SK-N-SH (cell line): ENCODE measurements around the gene NEURL3. TPM values are rescaled to one million over a fixed set of nuclear protein-coding genes. Genes with fewer than 3 reads are reported as not detected.

Experiments
- CTCF ChIA-PET: fragments of 300-600, 350-600 bp; formaldehyde crosslinking; extraction: SDS; loops from one replicate; lab custom pipeline; 2021; lab: Yijun Ruan, JAX
- POLR2A ChIA-PET: fragments of 350-600 bp; sonication (Branson Sonifier 250); formaldehyde crosslinking; extraction: SDS; loops from one replicate; lab custom pipeline; 2020; ENCODE audit warnings: antibody characterized with exemption, inconsistent platforms; lab: Yijun Ruan, JAX
- DNase-seq: peaks from one replicate; pipeline ENCODE4 v3.0.0; 2012
- H2AFZ ChIP-seq: fragments of 200-600 bp; sonication (generic); 2 replicates; pipeline ENCODE4 v1.8.1; 2016; ENCODE audit warnings: antibody characterized with exemption, mild to moderate bottlenecking, low read depth
- H3F3A ChIP-seq: fragments of 200-600 bp; sonication (generic); replicated peaks from 2 replicates; pipeline ENCODE3; 2016; ENCODE audit warnings: antibody characterized with exemption, mild to moderate bottlenecking; ENCODE audit not compliant: insufficient read depth
- H3K27ac ChIP-seq, 2 experiments: fragments of 200-500 bp in 1 of 2; fragments of 200-600 bp in 1 of 2; sonication (Bioruptor generic) in 1 of 2; sonication (generic), shearing (Covaris generic) in 1 of 2; 2 replicates each; pipeline versions ENCODE4 v1.5.1 to v1.6.1; 2014 to 2016; ENCODE audit warnings: low read depth in 2 of 2, inconsistent platforms in 1 of 2, low read length in 1 of 2, mild to moderate bottlenecking in 1 of 2, mixed read lengths in 1 of 2
- H3K27me3 ChIP-seq: fragments of 200-600 bp; sonication (generic), shearing (Covaris generic); 2 replicates; pipeline ENCODE4 v1.6.1; 2016; ENCODE audit warnings: mixed run types; ENCODE audit not compliant: insufficient read depth
- H3K36me3 ChIP-seq, 2 experiments: fragments of 200-500 bp in 1 of 2; fragments of 200-600 bp in 1 of 2; sonication (Bioruptor generic) in 1 of 2; sonication (generic) in 1 of 2; replicated peaks in 1 of 2; 2 replicates each; pipeline versions ENCODE3 to v1.5.1; 2014 to 2016; ENCODE audit warnings: low read length in 1 of 2, mild to moderate bottlenecking in 1 of 2; ENCODE audit not compliant: insufficient read depth in 2 of 2, control insufficient read depth in 1 of 2
- H3K4me1 ChIP-seq, 2 experiments: fragments of 200-500 bp in 1 of 2; fragments of 200-600 bp in 1 of 2; sonication (Bioruptor generic) in 1 of 2; sonication (generic), shearing (Covaris generic) in 1 of 2; 2 replicates each; pipeline versions ENCODE4 v1.5.1 to v1.6.1; 2014 to 2016; ENCODE audit warnings: low read depth in 1 of 2, low read length in 1 of 2, mixed run types in 1 of 2; ENCODE audit not compliant: insufficient read depth in 2 of 2, control insufficient read depth in 1 of 2
- H3K4me2 ChIP-seq: fragments of 200-600 bp; sonication (generic), shearing (Covaris generic); 2 replicates; pipeline ENCODE4 v1.6.1; 2017; ENCODE audit warnings: mixed run types
- H3K4me3 ChIP-seq, 2 experiments: fragments of 200-500 bp in 1 of 2; fragments of 200-600 bp in 1 of 2; sonication (Bioruptor generic) in 1 of 2; sonication (generic), shearing (Covaris generic) in 1 of 2; 2 replicates each; pipeline versions ENCODE4 v1.5.1 to v1.8.1; 2014 to 2016; ENCODE audit warnings: low read depth in 2 of 2, inconsistent platforms in 1 of 2, low read length in 1 of 2, mild to moderate bottlenecking in 1 of 2, mixed read lengths in 1 of 2, moderate library complexity in 1 of 2
- H3K79me2 ChIP-seq: fragments of 200-600 bp; sonication (generic); 2 replicates; pipeline ENCODE4 v1.8.1; 2017; ENCODE audit warnings: mild to moderate bottlenecking; ENCODE audit not compliant: insufficient read depth
- H3K9ac ChIP-seq: fragments of 200-600 bp; sonication (generic); 2 replicates; pipeline ENCODE4 v1.6.1; 2017; ENCODE audit warnings: mixed run types
- H3K9me2 ChIP-seq: fragments of 200-600 bp; sonication (generic); 2 replicates; pipeline ENCODE4 v1.6.1; 2017; ENCODE audit warnings: mixed run types
- H3K9me3 ChIP-seq: fragments of 200-600 bp; sonication (generic); 2 replicates; pipeline ENCODE4 v1.6.1; 2017; ENCODE audit warnings: mixed run types, mild to moderate bottlenecking, moderate library complexity
- H4K20me1 ChIP-seq: fragments of 200-600 bp; sonication (generic); 2 replicates; pipeline ENCODE4 v1.6.1; 2017; ENCODE audit warnings: mild to moderate bottlenecking, mixed run types; ENCODE audit not compliant: insufficient read depth
- CHD2 ChIP-seq: fragments of 150-350 bp; IDR thresholded peaks from 2 replicates; pipeline ENCODE4 v1.6.1; 2018; ENCODE audit warnings: low read length; ENCODE audit not compliant: partially characterized antibody
- EP300 ChIP-seq, 2 experiments: IDR thresholded peaks; 2 replicates each; pipeline versions ENCODE4 v1.4.0 to v1.6.1; 2012; ENCODE audit warnings: borderline replicate concordance in 1 of 2, low read depth in 1 of 2, low read length in 1 of 2
- EZH2phosphoT487 ChIP-seq: fragments of 200-600 bp; sonication (generic); IDR thresholded peaks from 2 replicates; pipeline ENCODE4 v1.6.1; 2017; ENCODE audit warnings: low read depth, mixed run types, mild to moderate bottlenecking, antibody characterized with exemption, moderate library complexity, borderline replicate concordance
- FOXM1 ChIP-seq: IDR thresholded peaks from 2 replicates; pipeline ENCODE4 v1.4.0; 2012; ENCODE audit warnings: low read depth, mild to moderate bottlenecking
- GATA2 ChIP-seq: sonication (generic); formaldehyde crosslinking; IDR thresholded peaks from 2 replicates; pipeline ENCODE4 v1.5.0; 2020; ENCODE audit warnings: mild to moderate bottlenecking, missing genetic modification reagents
- MXI1 ChIP-seq: IDR thresholded peaks from 2 replicates; pipeline ENCODE4 v1.6.1; 2012; ENCODE audit warnings: mild to moderate bottlenecking, low read depth, low read length, improper control_type of control experiment
- NFIC ChIP-seq: IDR thresholded peaks from 2 replicates; pipeline ENCODE4 v1.4.0; 2012; ENCODE audit warnings: borderline replicate concordance
- PBX3 ChIP-seq: IDR thresholded peaks from 2 replicates; pipeline ENCODE4; 2012
- RAD21 ChIP-seq: IDR thresholded peaks from 2 replicates; pipeline ENCODE4 v1.6.1; 2012; ENCODE audit warnings: mild to moderate bottlenecking, low read length
- REST ChIP-seq: IDR thresholded peaks from 2 replicates; pipeline ENCODE4 v1.6.1; 2012; ENCODE audit warnings: mild to moderate bottlenecking, low read depth, low read length, moderate library complexity
- RFX5 ChIP-seq: IDR thresholded peaks from 2 replicates; pipeline ENCODE4 v1.6.1; 2012; ENCODE audit warnings: mild to moderate bottlenecking, improper control_type of control experiment, low read length
- RXRA ChIP-seq: IDR thresholded peaks from 2 replicates; pipeline ENCODE4 v1.4.0; 2012; ENCODE audit warnings: low read depth, mild to moderate bottlenecking, borderline replicate concordance
- SIN3A ChIP-seq: IDR thresholded peaks from 2 replicates; pipeline ENCODE4 v1.6.1; 2012; ENCODE audit warnings: low read depth, mild to moderate bottlenecking, low read length, moderate library complexity, borderline replicate concordance
- SMC3 ChIP-seq: IDR thresholded peaks from 2 replicates; pipeline ENCODE4 v1.6.1; 2012; ENCODE audit warnings: low read depth, low read length, improper control_type of control experiment
- TEAD4 ChIP-seq: IDR thresholded peaks from 2 replicates; pipeline ENCODE4 v1.4.0; 2012; ENCODE audit warnings: mild to moderate bottlenecking, borderline replicate concordance; ENCODE audit not compliant: insufficient read depth
- USF2 ChIP-seq: fragments of 150-350 bp; IDR thresholded peaks from 2 replicates; pipeline ENCODE4 v1.6.1; 2017; ENCODE audit warnings: antibody characterized with exemption, low read length, low read depth, borderline replicate concordance
- YY1 ChIP-seq: IDR thresholded peaks from 2 replicates; pipeline ENCODE4 v1.4.0; 2012; ENCODE audit warnings: low read depth, mild to moderate bottlenecking
- ZBTB33 ChIP-seq: IDR thresholded peaks from 2 replicates; pipeline ENCODE4 v1.4.0; 2012; ENCODE audit warnings: low read depth, borderline replicate concordance
- WGBS: methylation state at CpG from one replicate; pipeline ENCODE4 v1.1.6; 2017; ENCODE audit warnings: low lambda C conversion rate; 5-methylcytosine and 5-hydroxymethylcytosine counted together
- polyA plus RNA-seq, 3 experiments: library from polyadenylated mRNA; depleted of rRNA; stranded (reverse); fragments of >200 nt; gene quantifications; 2 replicates each; pipeline ENCODE4 v1.2.3, GENCODE V29; 2012

The NEURL3 gene
- polyA plus RNA-seq, 1 of the 3 experiments (the other 2 are of a cell fraction): 0.08 TPM

- H3K27ac ChIP-seq: no peak overlapping the region
- H3K4me2 ChIP-seq: no peak overlapping the region
- no peaks in the 10 kb centered on the region for H3K9me2 ChIP-seq
- POLR2A ChIA-PET: no interaction called here
- no peaks in the 10 kb centered on the region; the same call in 1 of the 2 replicates for H3K27me3 ChIP-seq
- H3K36me3 ChIP-seq: no peaks in the 10 kb centered on the region
- no peaks in the 10 kb centered on the region for H3K9me3 ChIP-seq
- no peaks in the 10 kb centered on the region for H4K20me1 ChIP-seq
- TF ChIP-seq ZBTB33: no peak
- no peak for TF ChIP-seq NFIC
- no peak for TF ChIP-seq FOXM1
- no peak for TF ChIP-seq TEAD4
- TF ChIP-seq SMC3: no peak
- no peak for TF ChIP-seq RFX5
- no peak for TF ChIP-seq GATA2 (CRISPR knock-in tag)
- TF ChIP-seq RAD21: no peak
- TF ChIP-seq MXI1: no peak
- TF ChIP-seq EP300 (IDR thresholded peaks at IDR 0.05; ENCODE audit: borderline replicate concordance in 1 of 2, low read depth in 1 of 2, low read length in 1 of 2): no peak
- TF ChIP-seq, all 33 proteins: peak for 0
- no peaks in the 10 kb centered on the region for H3F3A ChIP-seq
- 74% methylated on average over 8 of the region's 8 CpGs for WGBS
- no peaks in the 10 kb centered on the region for H3K79me2 ChIP-seq
- no peak overlapping the region for H3K9ac ChIP-seq
- no peak for DNase-seq
- no peaks in the 10 kb centered on the region for H3K4me1 ChIP-seq
- H2AFZ ChIP-seq: no peak overlapping the region
- no peak overlapping the region for H3K4me3 ChIP-seq
- CTCF ChIA-PET: interaction anchor here (1.0 kb wide), 1 partner anchor 85 kb away, joined by 3 read pairs; no protein-coding TSS in a partner anchor
Observed at GRCh38 chr2:96470109-96470508, 35.0 kb downstream of the NEURL3 start.

GRCh38 chr2:96468904-96469303 is 36.3 kb downstream of the NEURL3 start:
- Histone ChIP-seq H2AFZ (no peak overlapping the region), H3F3A (no peaks in the 10 kb centered on the region), H3K27me3 (no peaks in the 10 kb centered on the region; the same call in 1 of the 2 replicates), H3K9me2 (no peaks in the 10 kb centered on the region), H3K4me2 (no peak overlapping the region), H3K4me1 (no peaks in the 10 kb centered on the region), H3K4me3 (no peak overlapping the region), H3K79me2 (no peaks in the 10 kb centered on the region), H3K9me3 (no peaks in the 10 kb centered on the region), H4K20me1 (no peaks in the 10 kb centered on the region), H3K9ac (no peak overlapping the region), H3K36me3 (no peaks in the 10 kb centered on the region), H3K27ac (no peak overlapping the region)
- no peak for TF ChIP-seq PBX3
- no peak for TF ChIP-seq REST
- TF ChIP-seq EZH2phosphoT487: no peak
- TF ChIP-seq USF2: no peak
- TF ChIP-seq YY1: no peak
- TF ChIP-seq SIN3A: no peak
- TF ChIP-seq MXI1: no peak
- no peak for TF ChIP-seq CHD2
- TF ChIP-seq RXRA: no peak
- no peak for DNase-seq
- ChIA-PET POLR2A (no interaction called here), CTCF (interaction anchor here (3.1 kb wide), 1 partner anchor 40 kb away, joined by 13 read pairs; no protein-coding TSS in a partner anchor)
- 73% methylated on average over 6 of the region's 6 CpGs for WGBS
